IPS-18c (cell line): ENCODE data around the gene BNIP1.

Experiments used
- H3K4me3 ChIP-seq: 2 replicates; pipeline ENCODE4 v1.7.0; 2013; ENCODE audit warnings: low read depth, mild to moderate bottlenecking, low read length, moderate library complexity; ENCODE audit not compliant: insufficient read depth
- H3K9me3 ChIP-seq: one replicate; pipeline ENCODE4 v1.6.1; 2013; ENCODE audit warnings: mild to moderate bottlenecking, low read length, moderate library complexity; ENCODE audit not compliant: control insufficient read depth, insufficient read depth

Gene BNIP1

GRCh38 chr5:173198049-173198448 is 53.7 kb downstream of the BNIP1 start:
- Histone ChIP-seq H3K4me3 (no peak overlapping the region), H3K9me3 (peaks cover 2% of the 10 kb centered on the region)

DNA sequence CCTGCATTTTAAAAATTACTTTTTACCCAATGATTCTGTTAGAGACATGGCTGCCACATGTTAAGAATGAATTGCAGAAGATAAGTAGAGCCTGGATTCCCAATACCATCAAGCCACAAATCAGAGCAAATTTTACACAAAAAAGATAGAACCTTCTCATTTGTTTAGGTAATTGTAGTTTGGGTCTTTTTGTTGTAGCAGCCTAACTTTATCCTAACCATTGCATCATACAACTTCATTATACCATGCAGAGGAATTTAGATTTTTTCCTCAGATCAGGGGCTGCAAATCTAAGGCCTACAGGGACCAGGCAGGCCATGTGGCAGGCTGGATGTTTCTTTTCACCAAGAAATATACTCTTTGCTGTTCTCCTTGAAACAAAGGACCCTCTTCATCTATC is 56.0 kb downstream of the BNIP1 start:
- Histone ChIP-seq H3K4me3 (no peak overlapping the region), H3K9me3 (no peaks in the 10 kb centered on the region)

DNA sequence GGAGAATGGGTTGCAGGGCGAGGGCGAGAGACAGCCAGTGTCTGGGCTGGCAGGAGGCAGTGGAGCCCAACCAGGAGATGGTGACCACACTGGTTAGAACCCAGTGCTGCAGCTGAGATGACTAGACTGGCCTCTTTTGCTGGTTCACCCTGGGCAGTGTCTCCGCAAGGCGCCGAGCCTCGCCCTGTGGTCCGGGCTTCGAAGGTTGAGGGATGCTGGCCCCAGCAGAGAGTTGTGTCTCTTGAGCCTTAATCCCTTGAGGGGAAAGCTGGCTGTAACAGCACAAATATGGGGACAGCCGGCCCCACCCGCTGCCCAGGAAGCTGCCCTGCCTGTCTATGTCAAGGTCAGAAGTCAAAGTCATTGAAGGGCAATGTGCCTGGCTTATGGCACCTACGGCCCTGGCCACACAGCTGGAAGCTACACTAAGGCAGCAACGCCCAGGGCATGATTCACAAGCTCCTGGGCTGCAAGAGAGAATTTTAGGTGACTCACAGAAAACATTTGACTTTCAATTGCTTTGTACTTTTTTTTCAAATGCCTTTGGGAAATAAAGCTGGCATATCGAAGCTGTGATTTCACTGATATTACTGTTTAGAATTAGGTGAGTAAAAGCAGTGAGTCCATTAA is 57.4 kb downstream of the BNIP1 start:
- no peak overlapping the region for H3K4me3 ChIP-seq
- H3K9me3 ChIP-seq: no peaks in the 10 kb centered on the region

DNA sequence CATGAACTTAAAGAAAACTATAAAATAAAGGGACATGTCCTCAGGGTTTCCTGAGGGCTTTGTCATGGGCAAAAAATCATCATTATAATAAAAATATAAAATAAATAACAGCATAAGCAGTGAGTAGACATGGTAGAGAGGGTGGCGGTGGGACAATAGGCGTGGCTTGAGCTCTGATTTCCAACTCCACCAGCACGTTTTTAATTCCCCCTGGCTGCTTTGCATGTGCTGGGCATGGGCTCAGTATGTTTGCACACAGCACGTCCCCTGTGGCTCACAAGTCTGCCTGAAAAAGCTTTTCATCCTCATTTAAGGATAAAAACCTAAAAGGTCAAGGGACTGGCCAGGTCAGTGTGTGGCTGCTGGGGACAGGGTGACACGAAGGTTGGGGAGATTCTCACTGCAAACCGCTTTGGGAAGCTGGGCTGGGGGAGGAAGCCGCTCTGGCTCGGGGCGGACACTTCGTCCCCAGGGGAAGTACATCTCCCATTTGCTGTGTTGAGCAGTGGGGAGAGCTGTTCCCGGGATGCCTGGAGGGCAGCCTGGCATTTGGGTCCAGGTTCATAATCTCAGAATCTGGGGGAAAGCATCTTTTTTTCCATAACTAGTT is 58.0 kb downstream of the BNIP1 start:
- no peak overlapping the region for H3K4me3 ChIP-seq
- H3K9me3 ChIP-seq: no peaks in the 10 kb centered on the region

- no peak overlapping the region for H3K4me3 ChIP-seq
- H3K9me3 ChIP-seq: no peaks in the 10 kb centered on the region
Measured at GRCh38 chr5:173204185-173204979, 60.1 kb downstream of the BNIP1 start.

DNA sequence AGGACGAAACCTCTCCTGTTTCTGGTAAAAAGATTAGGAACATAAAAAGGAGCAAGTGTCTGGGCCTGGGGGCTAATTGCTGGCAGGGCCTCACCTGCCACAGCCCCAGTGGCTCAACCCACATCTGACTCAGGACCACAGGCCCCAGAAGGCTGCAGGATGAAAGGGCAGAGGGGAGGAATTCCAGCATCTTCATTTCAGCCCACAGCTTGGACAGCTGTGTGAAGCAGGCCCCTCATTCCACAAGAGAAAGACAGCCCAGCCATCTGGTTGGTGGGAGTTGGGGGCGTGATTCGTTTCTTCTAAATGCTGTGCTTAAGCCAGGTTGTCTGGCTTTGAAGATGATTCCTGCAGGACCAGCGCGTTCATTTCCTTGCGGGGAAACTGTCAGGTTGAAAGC is 61.6 kb downstream of the BNIP1 start:
- Histone ChIP-seq H3K9me3 (no peaks in the 10 kb centered on the region), H3K4me3 (no peak overlapping the region)

GRCh38 chr5:173208296-173208695 is 64.0 kb downstream of the BNIP1 start:
- Histone ChIP-seq H3K4me3 (no peak overlapping the region), H3K9me3 (no peaks in the 10 kb centered on the region)

DNA sequence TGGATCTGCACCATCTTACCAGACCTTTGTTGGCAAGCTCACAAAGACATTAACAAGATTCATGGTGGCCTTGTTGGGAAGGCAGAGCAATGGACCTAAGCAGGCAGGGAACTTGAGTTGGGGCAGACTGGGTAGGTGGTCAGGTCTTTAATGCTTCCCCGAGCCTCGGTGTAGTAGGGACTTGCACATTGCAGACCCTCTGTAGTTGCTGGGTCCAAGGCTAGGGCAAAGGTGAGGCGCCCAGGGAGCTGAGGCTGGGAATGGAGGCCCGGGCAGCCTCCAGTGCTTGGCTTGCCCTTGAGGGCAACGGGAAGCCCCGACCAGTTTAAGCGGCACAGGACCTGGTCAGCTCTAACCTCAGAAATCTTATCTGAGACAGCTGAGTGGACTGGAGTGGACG is 66.5 kb downstream of the BNIP1 start:
- Histone ChIP-seq H3K9me3 (no peaks in the 10 kb centered on the region), H3K4me3 (no peak overlapping the region)

DNA sequence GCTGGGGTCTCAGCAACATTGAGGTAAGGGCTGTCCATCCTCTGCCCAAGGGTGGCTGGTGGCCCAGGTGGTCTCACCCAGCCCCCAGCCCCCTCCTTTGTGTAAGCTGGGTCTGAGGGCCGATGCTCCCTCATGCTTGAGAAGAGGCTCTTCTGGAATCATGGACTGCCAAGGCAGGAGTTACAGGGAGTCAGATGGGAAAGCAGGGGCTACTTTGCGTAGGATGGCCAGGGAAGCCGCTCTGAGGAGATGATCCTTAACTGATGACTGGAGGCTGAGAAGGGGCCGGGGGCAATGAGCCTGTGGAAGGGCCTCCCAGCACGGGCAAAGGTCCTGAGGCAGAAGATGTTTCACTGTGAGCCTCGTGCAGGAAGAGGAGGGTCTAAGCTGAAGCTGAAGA is 67.0 kb downstream of the BNIP1 start:
- no peaks in the 10 kb centered on the region for H3K9me3 ChIP-seq
- no peak overlapping the region for H3K4me3 ChIP-seq

- H3K9me3 ChIP-seq: no peaks in the 10 kb centered on the region
- no peak overlapping the region for H3K4me3 ChIP-seq
Measured at GRCh38 chr5:173213236-173213933, 69.1 kb downstream of the BNIP1 start.
